CD14-positive monocyte (primary cell): ENCODE results near the gene LAMB1. TPM values are rescaled to one million over a fixed set of nuclear protein-coding genes. Genes with fewer than 3 reads are reported as not detected.

Experiments used
- DNase-seq, 3 donors: peaks; one replicate each; pipeline ENCODE4 v3.0.0-alpha.2; 2011 to 2022
- H2AFZ ChIP-seq: 2 replicates; pipeline ENCODE4 v1.6.0; 2012; ENCODE audit warnings: mild to moderate bottlenecking, low read depth, low read length, inconsistent platforms; ENCODE audit not compliant: insufficient read depth, poor library complexity, severe bottlenecking
- H3K27ac ChIP-seq, 2 donors: 1 replicate in 1 of 2; 2 replicates in 1 of 2; pipeline ENCODE4 v1.5.1; 2012 to 2013; ENCODE audit warnings: low read length in 2 of 2, control low read depth in 1 of 2, inconsistent platforms in 1 of 2, low read depth in 1 of 2, mild to moderate bottlenecking in 1 of 2
- H3K27me3 ChIP-seq, 2 donors: one replicate each; pipeline versions ENCODE4 v1.6.0 to v1.6.1; 2011 to 2013; ENCODE audit warnings: low read length in 2 of 2; ENCODE audit not compliant: control insufficient read depth in 2 of 2, insufficient read depth in 2 of 2
- H3K36me3 ChIP-seq, 2 donors: replicated peaks in 1 of 2; 1 replicate in 1 of 2; 2 replicates in 1 of 2; pipeline versions ENCODE4 v1.5.1 to v1.6.1; 2012 to 2013; ENCODE audit warnings: low read length in 2 of 2, control low read depth in 1 of 2, inconsistent platforms in 1 of 2, mild to moderate bottlenecking in 1 of 2; ENCODE audit not compliant: insufficient read depth in 2 of 2, control insufficient read depth in 1 of 2
- H3K4me1 ChIP-seq, 2 donors: 1 replicate in 1 of 2; 2 replicates in 1 of 2; pipeline versions ENCODE4 v1.5.1 to v1.6.1; 2012 to 2013; ENCODE audit warnings: low read length in 2 of 2, control low read depth in 1 of 2, inconsistent platforms in 1 of 2, mild to moderate bottlenecking in 1 of 2, moderate library complexity in 1 of 2; ENCODE audit not compliant: insufficient read depth in 2 of 2, control insufficient read depth in 1 of 2
- H3K4me2 ChIP-seq: replicated peaks from 2 replicates; pipeline ENCODE3; 2012; ENCODE audit warnings: low read length, moderate library complexity, mild to moderate bottlenecking; ENCODE audit not compliant: poor library complexity, severe bottlenecking; ENCODE audit errors: extremely low read depth
- H3K4me3 ChIP-seq, 3 experiments: fragments of 200-600 bp in 1 of 3; sonication (generic) in 1 of 3; replicated peaks in 1 of 3; 1 replicate in 2 of 3; 2 replicates in 1 of 3; pipeline ENCODE4 v1.5.1; 2011 to 2013; ENCODE audit warnings: low read length in 3 of 3, mild to moderate bottlenecking in 3 of 3, control low read depth in 2 of 3, low read depth in 2 of 3, inconsistent platforms in 1 of 3, moderate library complexity in 1 of 3
- H3K79me2 ChIP-seq: 2 replicates; pipeline ENCODE4 v1.6.0; 2012; ENCODE audit warnings: mild to moderate bottlenecking, control low read depth, inconsistent platforms, low read length, moderate library complexity; ENCODE audit not compliant: insufficient read depth
- H3K9ac ChIP-seq: 2 replicates; pipeline ENCODE4 v1.6.0; 2017; ENCODE audit warnings: low read length, mild to moderate bottlenecking; ENCODE audit not compliant: insufficient read depth, poor library complexity, severe bottlenecking
- H3K9me3 ChIP-seq, 2 donors: replicated peaks in 1 of 2; 1 replicate in 1 of 2; 2 replicates in 1 of 2; pipeline versions ENCODE4 v1.5.1 to v1.6.1; 2012 to 2013; ENCODE audit warnings: low read length in 2 of 2, control low read depth in 1 of 2; ENCODE audit not compliant: control insufficient read depth in 1 of 2, insufficient read depth in 1 of 2
- H4K20me1 ChIP-seq: 2 replicates; pipeline ENCODE4 v1.6.0; 2012; ENCODE audit warnings: mild to moderate bottlenecking, low read length, control low read depth, moderate library complexity; ENCODE audit not compliant: insufficient read depth
- H3K27ac Mint-ChIP-seq, 7 donors: one replicate each; pipeline ENCODE4 v1.8.0; 2020; ENCODE audit warnings: mild to moderate bottlenecking in 7 of 7, mixed read lengths in 7 of 7, moderate library complexity in 6 of 7, inconsistent platforms in 2 of 7
- H3K27me3 Mint-ChIP-seq, 3 donors: one replicate each; pipeline ENCODE4 v1.8.0; 2021 to 2022; ENCODE audit warnings: low read depth in 3 of 3, mild to moderate bottlenecking in 3 of 3, mixed read lengths in 3 of 3, moderate library complexity in 3 of 3, inconsistent platforms in 1 of 3
- H3K36me3 Mint-ChIP-seq, 2 donors: one replicate each; pipeline ENCODE4 v1.8.0; 2020; ENCODE audit warnings: mixed read lengths in 2 of 2, inconsistent platforms in 1 of 2, mild to moderate bottlenecking in 1 of 2
- H3K4me1 Mint-ChIP-seq: one replicate; pipeline ENCODE4 v1.8.0; 2020; ENCODE audit warnings: mild to moderate bottlenecking, mixed read lengths
- H3K4me3 Mint-ChIP-seq, 2 donors: one replicate each; pipeline ENCODE4 v1.8.0; 2020; ENCODE audit warnings: mild to moderate bottlenecking in 2 of 2, mixed read lengths in 2 of 2, moderate library complexity in 1 of 2
- H3K9me3 Mint-ChIP-seq, 7 donors: one replicate each; pipeline ENCODE4 v1.8.0; 2020 to 2022; ENCODE audit warnings: mixed read lengths in 7 of 7, mild to moderate bottlenecking in 6 of 7, moderate library complexity in 6 of 7, inconsistent platforms in 2 of 7
- CTCF ChIP-seq: fragments of 200-600 bp; IDR thresholded peaks from one replicate; pipeline ENCODE4 v1.8.0; 2022; ENCODE audit warnings: antibody characterized with exemption, mild to moderate bottlenecking
- WGBS: methylation state at CpG from one replicate; pipeline ENCODE4 v1.1.5; 2013; ENCODE audit warnings: missing lambda C conversion rate; ENCODE audit not compliant: insufficient coverage; 5-methylcytosine and 5-hydroxymethylcytosine counted together
- intact Hi-C, 2 donors: fragments of 100-400 bp; cut with micrococcal nuclease; formaldehyde crosslinking; loops; one replicate each; pipeline versions ENCODE4 v1.15.0 to v1.15.1; 2023
- polyA plus RNA-seq, 3 donors: library from polyadenylated mRNA; depleted of rRNA in 1 of 3; unstranded in 2 of 3; stranded (reverse) in 1 of 3; fragments of 300-500 nt in 2 of 3; fragments of >200 nt in 1 of 3; fragmentation: Illumina TruSeq in 2 of 3; gene quantifications; 1 replicate in 2 of 3; 2 replicates in 1 of 3; pipeline ENCODE4 v1.2.3, GENCODE V29; 2012 to 2021

Gene LAMB1
- polyA plus RNA-seq, 3 donors, result 0.42 TPM; not detected in 2

GRCh38 chr7:108009873-108010272, 6.9 kb upstream of the LAMB1 start:
- Histone ChIP-seq H3K4me1 (no peaks in the 10 kb centered on the region), H3K27ac (no peak overlapping the region), H3K9me3 (no peaks in the 10 kb centered on the region), H3K4me3 (no peak overlapping the region), H3K4me2 (no peak overlapping the region), H4K20me1 (no peaks in the 10 kb centered on the region), H3K36me3 (no peaks in the 10 kb centered on the region), H3K79me2 (no peaks in the 10 kb centered on the region), H2AFZ (no peak overlapping the region), H3K9ac (no peak overlapping the region), H3K27me3 (peaks cover 6 to 10% of the 10 kb centered on the region in 2 donors)
- no peak overlapping the region for H3K27ac Mint-ChIP-seq
- DNase-seq, result no peak
- no peaks in the 10 kb centered on the region for H3K4me1 Mint-ChIP-seq
- peaks cover 14 to 21% (median 18%) of the 10 kb centered on the region in 3 donors for H3K27me3 Mint-ChIP-seq
- H3K9me3 Mint-ChIP-seq, result peaks cover 0 to 11% (median under 1%) of the 10 kb centered on the region in 7 donors
- no peak overlapping the region for H3K4me3 Mint-ChIP-seq
- no peaks in the 10 kb centered on the region for H3K36me3 Mint-ChIP-seq
- TF ChIP-seq CTCF, result no peak
- intact Hi-C loops, result no loop called here
- WGBS, result 100% methylated on average over 1 of the region's 4 CpGs

GRCh38 chr7:108008827-108009226, 5.9 kb upstream of the LAMB1 start:
- no peak for DNase-seq
- Mint-ChIP-seq H3K4me3 (no peak overlapping the region), H3K27me3 (peaks cover 24 to 32% (median 28%) of the 10 kb centered on the region in 3 donors), H3K27ac (no peak overlapping the region), H3K4me1 (no peaks in the 10 kb centered on the region), H3K36me3 (no peaks in the 10 kb centered on the region), H3K9me3 (peaks cover 0 to 16% (median 2%) of the 10 kb centered on the region in 7 donors)
- Histone ChIP-seq H3K36me3 (no peaks in the 10 kb centered on the region), H3K79me2 (no peaks in the 10 kb centered on the region), H3K9ac (no peak overlapping the region), H3K9me3 (peaks cover 0 to 7% of the 10 kb centered on the region in 2 donors), H2AFZ (no peak overlapping the region), H3K27ac (no peak overlapping the region), H3K27me3 (peaks cover 13 to 21% of the 10 kb centered on the region in 2 donors), H4K20me1 (no peaks in the 10 kb centered on the region), H3K4me2 (no peak overlapping the region), H3K4me1 (no peaks in the 10 kb centered on the region), H3K4me3 (no peak overlapping the region)
- no peak for TF ChIP-seq CTCF
- intact Hi-C loops, result no loop called here
